HG03175 (cell line): ENCODE measurements around the gene ELP6.
A peak's percentile ranks its signal among the peaks of the same experiment; 100 is the strongest.

Source experiments
- ATAC-seq: cut with Tn5 transposase; IDR thresholded peaks from one replicate; pipeline ENCODE4 v1.9.1; 2021; ENCODE audit warnings: mild to moderate bottlenecking, moderate library complexity; ENCODE audit not compliant: unreplicated experiment

Gene ELP6

GRCh38 chr3:47513125-47513929 lies at the start of gene ELP6:
TSS of gene ELP6 (minus strand) at chr3:47513712. CDS start at chr3:47513590, 122 bp downstream.
- peak; percentile 95 for ATAC-seq

GRCh38 chr3:47556351-47556750 lies 42.8 kb upstream of the ELP6 start:
- ATAC-seq: no peak

DNA sequence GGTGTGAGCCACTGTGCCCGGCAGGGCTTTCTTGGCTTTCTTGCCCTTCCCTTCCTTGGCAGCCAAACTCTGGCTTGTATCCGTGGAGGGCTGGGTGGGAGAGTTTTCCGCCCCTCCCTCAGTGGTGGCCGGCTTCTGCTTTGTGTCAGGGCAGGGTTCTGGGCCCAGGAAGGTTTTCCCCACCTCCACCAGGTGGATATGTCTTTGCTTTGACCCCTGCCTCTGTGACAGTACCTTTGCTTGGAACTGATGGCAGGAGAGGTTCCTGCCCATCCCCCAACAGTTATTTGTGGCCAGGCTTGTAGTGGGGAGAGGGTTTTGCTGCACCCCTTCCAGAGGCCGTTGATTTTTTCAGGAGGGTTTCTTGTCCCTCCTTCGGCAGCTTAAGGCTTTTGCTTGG lies 40.8 kb upstream of the ELP6 start:
- ATAC-seq: no peak

GRCh38 chr3:47553407-47553806 lies 39.9 kb upstream of the ELP6 start:
- ATAC-seq: no peak

DNA sequence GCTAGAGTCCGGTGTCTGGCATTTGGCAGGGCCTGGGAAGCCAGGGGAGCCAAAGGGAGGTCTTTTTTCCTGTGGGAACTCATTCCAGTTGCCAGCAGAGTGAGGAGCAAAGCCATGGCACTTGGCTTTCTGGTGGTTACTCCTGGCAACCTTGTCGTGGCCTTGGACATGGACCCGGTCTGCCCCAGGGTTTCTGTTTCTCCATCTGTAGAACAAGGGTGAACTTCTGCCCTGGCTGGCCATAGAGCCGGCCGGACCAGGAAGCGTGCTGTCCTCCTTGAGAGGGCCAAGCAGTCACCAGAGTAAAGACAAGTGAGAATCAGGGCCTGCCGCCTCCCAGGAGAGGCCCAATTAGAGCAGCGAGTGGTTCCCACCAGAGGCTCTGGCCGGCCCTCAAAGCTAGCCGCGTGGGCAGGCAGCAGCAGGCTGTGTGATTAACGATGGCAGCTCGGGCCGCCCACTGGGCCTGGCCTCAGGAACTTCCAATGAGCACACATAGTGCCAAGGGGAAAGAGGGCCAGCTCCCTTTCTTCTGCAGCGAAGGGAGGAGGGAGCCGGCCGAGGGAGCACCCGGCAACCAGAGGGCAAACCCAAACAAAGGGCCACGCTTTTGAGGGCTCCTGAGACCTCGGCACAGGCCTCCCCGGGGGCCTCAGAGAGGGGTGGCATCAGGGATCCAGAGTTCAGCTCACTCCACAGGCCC lies 29.1 kb upstream of the ELP6 start:
- ATAC-seq: no peak

GRCh38 chr3:47541583-47542108 lies 28.1 kb upstream of the ELP6 start:
- no peak for ATAC-seq

- no peak for ATAC-seq
Observed at GRCh38 chr3:47540281-47540680, 26.8 kb upstream of the ELP6 start.

DNA sequence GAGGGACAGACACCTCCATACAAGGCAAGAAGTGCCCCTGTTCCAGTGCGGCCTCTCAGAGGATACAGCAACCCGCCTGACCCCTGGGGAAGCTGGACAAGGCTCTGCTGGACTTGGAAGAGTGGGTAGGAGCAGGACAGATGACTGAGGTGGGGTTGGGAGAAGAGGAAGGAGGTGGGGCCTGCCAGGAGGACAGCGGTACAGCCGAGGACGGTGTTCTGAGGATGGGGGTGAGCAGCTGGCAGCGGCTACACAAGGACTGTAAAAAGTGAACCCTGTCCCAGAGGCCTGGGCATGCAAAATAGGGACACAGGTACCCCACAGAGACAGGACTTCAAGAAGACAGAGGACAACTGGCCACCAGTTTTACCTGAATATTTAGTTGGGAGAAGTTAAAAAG lies 23.5 kb upstream of the ELP6 start:
- no peak for ATAC-seq

DNA sequence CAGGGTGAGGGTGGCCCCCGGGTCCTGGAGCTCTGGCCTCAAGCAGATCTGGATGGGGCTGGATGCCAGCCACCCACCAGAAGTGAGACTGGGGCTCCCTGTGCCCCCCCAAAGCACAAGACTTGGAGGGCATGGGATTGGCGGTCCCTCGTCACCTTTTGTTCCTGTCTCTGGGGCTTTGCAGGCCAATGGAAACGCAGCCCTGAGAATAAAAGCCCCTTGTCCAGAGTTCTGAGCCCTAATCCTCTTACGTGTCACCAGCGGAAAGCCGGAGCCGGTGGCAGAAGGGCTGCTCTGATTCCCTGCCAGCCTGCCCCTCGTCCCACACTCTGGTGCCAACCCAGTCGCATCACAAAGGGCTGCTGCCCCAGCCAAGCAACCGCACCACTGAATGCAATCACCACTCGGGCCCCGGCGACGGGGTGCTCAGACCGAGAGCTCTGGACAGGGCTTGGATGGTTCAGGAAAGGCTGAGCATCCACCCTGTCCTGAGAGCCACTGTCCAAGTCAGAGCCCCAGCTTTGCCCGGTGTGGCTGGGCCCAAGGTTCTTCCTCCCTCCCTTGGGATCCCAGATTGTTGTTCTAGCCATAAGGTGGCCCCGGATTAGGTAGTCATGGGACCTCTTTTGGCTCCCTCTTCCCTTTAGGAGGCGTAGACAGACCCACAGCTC lies 22.8 kb upstream of the ELP6 start:
- ATAC-seq: no peak

DNA sequence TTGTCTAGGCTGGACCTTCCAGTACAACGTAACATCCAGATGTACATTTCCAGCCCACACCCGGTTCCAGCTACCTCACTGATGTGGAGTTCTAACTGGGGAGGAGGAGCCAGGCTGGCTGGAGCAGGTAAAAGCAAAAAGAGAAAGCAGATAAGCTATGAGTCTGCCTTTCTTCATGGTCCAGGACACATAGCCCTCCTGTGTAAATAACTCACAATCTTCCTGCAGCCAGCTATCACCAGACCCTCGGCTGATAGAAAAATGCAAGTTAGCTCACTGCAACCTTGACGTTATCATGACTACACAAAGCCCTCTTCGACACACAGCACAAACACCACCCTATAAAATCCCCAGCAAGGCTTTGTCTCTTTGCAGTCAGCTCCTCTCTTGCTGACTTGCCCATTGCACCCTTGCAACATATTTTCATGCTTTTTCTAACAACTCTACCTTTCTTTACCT lies 20.5 kb upstream of the ELP6 start:
- ATAC-seq: no peak

- ATAC-seq: no peak
Observed at GRCh38 chr3:47533481-47533880, 20.0 kb upstream of the ELP6 start.

GRCh38 chr3:47527952-47528725 lies 14.6 kb upstream of the ELP6 start:
- no peak for ATAC-seq

DNA sequence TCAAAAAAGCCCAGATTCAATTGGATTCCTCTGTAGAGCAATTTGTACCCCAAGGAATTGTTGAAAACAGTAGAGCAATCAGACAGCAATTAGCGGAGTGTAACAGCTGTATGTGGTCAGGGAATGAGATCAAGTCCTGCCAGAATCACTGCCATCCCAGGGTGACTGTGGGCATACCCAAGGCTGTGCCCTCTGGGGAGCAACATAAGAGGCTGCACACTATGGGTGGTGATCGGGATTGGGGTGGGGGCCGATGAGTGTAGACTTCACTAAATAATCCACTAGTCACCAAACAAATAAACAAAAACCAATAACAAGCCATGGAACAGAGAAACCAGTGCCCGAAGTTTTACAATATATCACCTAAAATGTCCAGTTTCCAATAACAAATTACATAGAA lies 12.1 kb upstream of the ELP6 start:
- ATAC-seq: no peak

DNA sequence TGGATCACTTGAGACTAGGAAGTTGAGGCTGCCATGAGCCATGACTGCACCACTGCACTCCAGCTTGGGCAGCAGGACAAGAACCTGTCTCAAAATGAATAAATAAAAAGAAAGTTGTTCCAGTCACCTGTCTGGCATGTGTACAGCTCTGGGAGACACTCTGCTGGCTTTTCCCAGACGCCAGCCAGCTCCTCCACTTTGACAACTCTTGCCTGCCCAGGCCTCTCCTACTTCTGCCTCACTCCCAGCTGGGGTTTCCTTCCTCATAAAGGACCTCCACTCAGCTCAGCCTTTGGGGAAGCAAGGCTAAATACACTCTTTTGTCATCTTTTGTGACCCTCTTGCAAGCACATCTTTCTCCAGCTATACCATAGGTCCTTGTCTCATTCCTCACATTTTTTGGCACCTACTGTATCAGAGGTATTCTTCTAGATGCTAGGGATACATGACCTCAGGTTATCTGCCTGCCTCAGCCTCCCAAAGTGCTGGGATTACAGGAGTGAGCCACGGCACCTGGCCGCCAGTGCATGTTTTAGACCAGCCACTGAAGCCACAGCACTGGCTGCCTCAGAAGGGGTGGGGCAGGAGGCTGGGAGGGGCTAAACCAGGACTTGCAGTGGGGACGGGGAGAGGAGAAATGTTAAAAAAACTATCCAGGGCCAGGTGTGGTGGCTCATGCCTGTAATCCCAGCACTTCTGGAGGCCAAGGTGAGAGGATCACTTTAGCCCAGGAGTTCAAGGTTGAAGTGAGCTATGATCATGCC lies 10.0 kb upstream of the ELP6 start:
- no peak for ATAC-seq

GRCh38 chr3:47522082-47522987 lies 8.8 kb upstream of the ELP6 start:
- peak; percentile 72 for ATAC-seq

DNA sequence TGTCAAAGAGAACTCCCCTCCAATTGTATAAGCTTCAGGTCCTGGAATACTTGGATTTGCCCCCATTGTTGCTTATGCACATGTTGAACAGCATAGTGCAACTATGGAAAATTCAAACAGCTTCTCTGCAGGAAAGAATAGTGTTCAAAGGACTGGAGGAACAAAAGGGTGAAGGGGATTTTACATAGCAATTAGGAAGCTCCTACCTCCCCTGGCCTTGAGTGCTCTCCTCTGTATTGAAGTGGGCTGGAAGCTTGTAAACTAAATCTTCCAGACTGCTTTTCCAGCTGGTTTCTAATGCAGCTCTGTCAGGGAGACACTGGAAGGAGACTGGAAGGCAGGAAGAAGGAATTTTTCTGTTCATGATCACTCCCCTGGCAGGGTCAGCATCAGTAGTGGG lies 7.2 kb upstream of the ELP6 start:
- no peak for ATAC-seq

GRCh38 chr3:47517937-47518336 lies 4.4 kb upstream of the ELP6 start:
- no peak for ATAC-seq

GRCh38 chr3:47515864-47516319 lies 2.4 kb upstream of the ELP6 start:
- ATAC-seq: no peak

DNA sequence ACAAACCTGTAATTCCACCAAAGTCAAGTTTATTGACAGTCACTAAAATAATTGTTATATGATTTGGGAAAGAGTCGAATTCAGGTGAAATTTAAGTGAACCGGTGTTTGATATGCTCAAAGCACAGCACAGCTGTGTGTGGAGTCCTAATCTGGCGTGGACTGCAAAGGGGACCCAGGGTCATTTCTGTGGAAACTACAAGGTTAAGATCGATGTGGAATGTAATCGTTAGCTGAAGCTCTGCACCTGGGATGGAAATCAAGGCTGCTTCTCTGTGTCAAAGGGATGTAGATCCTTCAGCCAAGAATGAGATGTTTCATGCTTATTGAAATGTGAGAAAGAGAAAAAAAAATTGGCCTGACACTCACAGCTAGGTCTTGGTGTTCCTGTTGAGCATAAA lies 1.6 kb upstream of the ELP6 start:
- no peak for ATAC-seq
